Measurements from ENCODE around the gene HNF4A. TPM values are rescaled to one million over a fixed set of nuclear protein-coding genes. Genes with fewer than 3 reads are reported as not detected.

HNF4A gene
- total and polyA plus RNA-seq, 2 of the 13 experiments (the other 11 are each of a cell fraction or from before 2014, with no cell fraction given): 80.9 to 169 TPM

DNA sequence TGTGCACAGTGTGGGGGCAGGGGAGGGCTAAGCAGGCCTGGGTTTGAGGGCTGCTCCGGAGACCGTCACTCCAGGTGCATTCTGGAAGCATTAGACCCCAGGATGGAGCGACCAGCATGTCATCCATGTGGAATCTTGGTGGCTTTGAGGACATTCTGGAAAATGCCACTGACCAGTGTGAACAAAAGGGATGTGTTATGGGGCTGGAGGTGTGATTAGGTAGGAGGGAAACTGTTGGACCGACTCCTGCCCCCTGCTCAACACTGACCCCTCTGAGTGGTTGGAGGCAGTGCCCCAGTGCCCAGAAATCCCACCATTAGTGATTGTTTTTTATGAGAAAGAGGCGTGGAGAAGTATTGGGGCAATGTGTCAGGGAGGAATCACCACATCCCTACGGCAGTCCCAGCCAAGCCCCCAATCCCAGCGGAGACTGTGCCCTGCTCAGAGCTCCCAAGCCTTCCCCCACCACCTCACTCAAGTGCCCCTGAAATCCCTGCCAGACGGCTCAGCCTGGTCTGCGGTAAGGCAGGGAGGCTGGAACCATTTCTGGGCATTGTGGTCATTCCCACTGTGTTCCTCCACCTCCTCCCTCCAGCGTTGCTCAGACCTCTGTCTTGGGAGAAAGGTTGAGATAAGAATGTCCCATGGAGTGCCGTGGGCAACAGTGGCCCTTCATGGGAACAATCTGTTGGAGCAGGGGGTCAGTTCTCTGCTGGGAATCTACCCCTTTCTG, 76.2 kb downstream of the HNF4A start (continued):
- TF ChIP-seq ISL2 (CRISPR knock-in tag; IDR thresholded peaks at IDR 0.05): no peak; the same call in 1 of the 2 replicates
- TF ChIP-seq, protein P1, sequence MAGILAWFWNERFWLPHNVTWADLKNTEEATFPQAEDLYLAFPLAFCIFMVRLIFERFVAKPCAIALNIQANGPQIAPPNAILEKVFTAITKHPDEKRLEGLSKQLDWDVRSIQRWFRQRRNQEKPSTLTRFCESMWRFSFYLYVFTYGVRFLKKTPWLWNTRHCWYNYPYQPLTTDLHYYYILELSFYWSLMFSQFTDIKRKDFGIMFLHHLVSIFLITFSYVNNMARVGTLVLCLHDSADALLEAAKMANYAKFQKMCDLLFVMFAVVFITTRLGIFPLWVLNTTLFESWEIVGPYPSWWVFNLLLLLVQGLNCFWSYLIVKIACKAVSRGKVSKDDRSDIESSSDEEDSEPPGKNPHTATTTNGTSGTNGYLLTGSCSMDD (CRISPR knock-in tag; IDR thresholded peaks at IDR 0.05): no peak
- TF ChIP-seq, protein P2, sequence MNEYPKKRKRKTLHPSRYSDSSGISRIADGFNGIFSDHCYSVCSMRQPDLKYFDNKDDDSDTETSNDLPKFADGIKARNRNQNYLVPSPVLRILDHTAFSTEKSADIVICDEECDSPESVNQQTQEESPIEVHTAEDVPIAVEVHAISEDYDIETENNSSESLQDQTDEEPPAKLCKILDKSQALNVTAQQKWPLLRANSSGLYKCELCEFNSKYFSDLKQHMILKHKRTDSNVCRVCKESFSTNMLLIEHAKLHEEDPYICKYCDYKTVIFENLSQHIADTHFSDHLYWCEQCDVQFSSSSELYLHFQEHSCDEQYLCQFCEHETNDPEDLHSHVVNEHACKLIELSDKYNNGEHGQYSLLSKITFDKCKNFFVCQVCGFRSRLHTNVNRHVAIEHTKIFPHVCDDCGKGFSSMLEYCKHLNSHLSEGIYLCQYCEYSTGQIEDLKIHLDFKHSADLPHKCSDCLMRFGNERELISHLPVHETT (CRISPR knock-in tag; conservative IDR thresholded peaks at IDR 0.05): peak; percentile 60; the same call in 1 of the 2 replicates
- 0 out of 2 replicates have a peak, but pooled peaks have one; percentile 75 for TF ChIP-seq PRMT3 (CRISPR knock-in tag; IDR thresholded peaks at IDR 0.05; ENCODE audit: borderline replicate concordance, low read depth)
- no peak for TF ChIP-seq SMARCC2 (IDR thresholded peaks at IDR 0.05)
- TF ChIP-seq ARNT (IDR thresholded peaks at IDR 0.05): no peak
- TF ChIP-seq ZBTB20 (CRISPR knock-in tag; IDR thresholded peaks at IDR 0.05; ENCODE audit: borderline replicate concordance, low read depth): no peak; the same call in 1 of the 2 replicates
- peak; percentile 83; the same call in 1 of the 2 replicates for TF ChIP-seq CHCHD3 (CRISPR knock-in tag; IDR thresholded peaks at IDR 0.05)
- TF ChIP-seq, protein P3, sequence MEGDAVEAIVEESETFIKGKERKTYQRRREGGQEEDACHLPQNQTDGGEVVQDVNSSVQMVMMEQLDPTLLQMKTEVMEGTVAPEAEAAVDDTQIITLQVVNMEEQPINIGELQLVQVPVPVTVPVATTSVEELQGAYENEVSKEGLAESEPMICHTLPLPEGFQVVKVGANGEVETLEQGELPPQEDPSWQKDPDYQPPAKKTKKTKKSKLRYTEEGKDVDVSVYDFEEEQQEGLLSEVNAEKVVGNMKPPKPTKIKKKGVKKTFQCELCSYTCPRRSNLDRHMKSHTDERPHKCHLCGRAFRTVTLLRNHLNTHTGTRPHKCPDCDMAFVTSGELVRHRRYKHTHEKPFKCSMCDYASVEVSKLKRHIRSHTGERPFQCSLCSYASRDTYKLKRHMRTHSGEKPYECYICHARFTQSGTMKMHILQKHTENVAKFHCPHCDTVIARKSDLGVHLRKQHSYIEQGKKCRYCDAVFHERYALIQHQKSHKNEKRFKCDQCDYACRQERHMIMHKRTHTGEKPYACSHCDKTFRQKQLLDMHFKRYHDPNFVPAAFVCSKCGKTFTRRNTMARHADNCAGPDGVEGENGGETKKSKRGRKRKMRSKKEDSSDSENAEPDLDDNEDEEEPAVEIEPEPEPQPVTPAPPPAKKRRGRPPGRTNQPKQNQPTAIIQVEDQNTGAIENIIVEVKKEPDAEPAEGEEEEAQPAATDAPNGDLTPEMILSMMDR (CRISPR knock-in tag; IDR thresholded peaks at IDR 0.05): peak; percentile 59
- TF ChIP-seq ZNF768 (CRISPR knock-in tag; IDR thresholded peaks at IDR 0.05): no peak
- TF ChIP-seq BORCS8-MEF2B (CRISPR knock-in tag; IDR thresholded peaks at IDR 0.05): peak; percentile 74; the same call in 1 of the 2 replicates
- TF ChIP-seq, protein P4, sequence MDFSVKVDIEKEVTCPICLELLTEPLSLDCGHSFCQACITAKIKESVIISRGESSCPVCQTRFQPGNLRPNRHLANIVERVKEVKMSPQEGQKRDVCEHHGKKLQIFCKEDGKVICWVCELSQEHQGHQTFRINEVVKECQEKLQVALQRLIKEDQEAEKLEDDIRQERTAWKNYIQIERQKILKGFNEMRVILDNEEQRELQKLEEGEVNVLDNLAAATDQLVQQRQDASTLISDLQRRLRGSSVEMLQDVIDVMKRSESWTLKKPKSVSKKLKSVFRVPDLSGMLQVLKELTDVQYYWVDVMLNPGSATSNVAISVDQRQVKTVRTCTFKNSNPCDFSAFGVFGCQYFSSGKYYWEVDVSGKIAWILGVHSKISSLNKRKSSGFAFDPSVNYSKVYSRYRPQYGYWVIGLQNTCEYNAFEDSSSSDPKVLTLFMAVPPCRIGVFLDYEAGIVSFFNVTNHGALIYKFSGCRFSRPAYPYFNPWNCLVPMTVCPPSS (IDR thresholded peaks at IDR 0.05): no peak
- TF ChIP-seq, protein P5, sequence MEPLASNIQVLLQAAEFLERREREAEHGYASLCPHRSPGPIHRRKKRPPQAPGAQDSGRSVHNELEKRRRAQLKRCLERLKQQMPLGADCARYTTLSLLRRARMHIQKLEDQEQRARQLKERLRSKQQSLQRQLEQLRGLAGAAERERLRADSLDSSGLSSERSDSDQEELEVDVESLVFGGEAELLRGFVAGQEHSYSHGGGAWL (CRISPR knock-in tag; IDR thresholded peaks at IDR 0.05): no peak
- no peak for TF ChIP-seq FOXK2 (IDR thresholded peaks at IDR 0.05)
- no peak for TF ChIP-seq ZNF3 (CRISPR knock-in tag; IDR thresholded peaks at IDR 0.05)
- no peak for TF ChIP-seq ZFP41 (CRISPR knock-in tag; IDR thresholded peaks at IDR 0.05; ENCODE audit: borderline replicate concordance)
- no peak for TF ChIP-seq ZNF790 (CRISPR knock-in tag; IDR thresholded peaks at IDR 0.05; ENCODE audit: borderline replicate concordance)
- TF ChIP-seq, protein P6, sequence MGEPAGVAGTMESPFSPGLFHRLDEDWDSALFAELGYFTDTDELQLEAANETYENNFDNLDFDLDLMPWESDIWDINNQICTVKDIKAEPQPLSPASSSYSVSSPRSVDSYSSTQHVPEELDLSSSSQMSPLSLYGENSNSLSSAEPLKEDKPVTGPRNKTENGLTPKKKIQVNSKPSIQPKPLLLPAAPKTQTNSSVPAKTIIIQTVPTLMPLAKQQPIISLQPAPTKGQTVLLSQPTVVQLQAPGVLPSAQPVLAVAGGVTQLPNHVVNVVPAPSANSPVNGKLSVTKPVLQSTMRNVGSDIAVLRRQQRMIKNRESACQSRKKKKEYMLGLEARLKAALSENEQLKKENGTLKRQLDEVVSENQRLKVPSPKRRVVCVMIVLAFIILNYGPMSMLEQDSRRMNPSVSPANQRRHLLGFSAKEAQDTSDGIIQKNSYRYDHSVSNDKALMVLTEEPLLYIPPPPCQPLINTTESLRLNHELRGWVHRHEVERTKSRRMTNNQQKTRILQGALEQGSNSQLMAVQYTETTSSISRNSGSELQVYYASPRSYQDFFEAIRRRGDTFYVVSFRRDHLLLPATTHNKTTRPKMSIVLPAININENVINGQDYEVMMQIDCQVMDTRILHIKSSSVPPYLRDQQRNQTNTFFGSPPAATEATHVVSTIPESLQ (CRISPR knock-in tag; conservative IDR thresholded peaks at IDR 0.05): peak; percentile 63; the same call in 1 of the 2 replicates
- TF ChIP-seq RFX1 (IDR thresholded peaks at IDR 0.05): no peak
- TF ChIP-seq ZSCAN21 (CRISPR knock-in tag; IDR thresholded peaks at IDR 0.05; ENCODE audit: borderline replicate concordance): 0 out of 2 replicates have a peak, but pooled peaks have one; percentile 7
- peak; percentile 97 for TF ChIP-seq AGO2 (optimal IDR thresholded peaks at IDR 0.05; ENCODE audit: low read depth, low read length)
- 0 out of 2 replicates have a peak, but pooled peaks have one; percentile 42 for TF ChIP-seq HMG20B (CRISPR knock-in tag; conservative IDR thresholded peaks at IDR 0.05)
- TF ChIP-seq ZNF333 (CRISPR knock-in tag; IDR thresholded peaks at IDR 0.05; ENCODE audit: borderline replicate concordance): peak; percentile 70; the same call in 1 of the 2 replicates
